ENCODE data around the gene CRB3.

- TF ChIP-seq CTCF (IDR thresholded peaks at IDR 0.05): no peak
- TF ChIP-seq POLR2A (IDR thresholded peaks at IDR 0.05): no peak
- TF ChIP-seq POLR2AphosphoS5 (IDR thresholded peaks at IDR 0.05): no peak
Observed at GRCh38 chr19:6489278-6490061, 25.4 kb downstream of the CRB3 start.
